ENCODE data around the gene STIM2.

- no peak for TF ChIP-seq EZH2 (optimal IDR thresholded peaks at IDR 0.05; ENCODE audit: low read depth, low read length)
- no peak for TF ChIP-seq CTCF (IDR thresholded peaks at IDR 0.05; ENCODE audit: low read length)
- TF ChIP-seq EZH2phosphoT487 (IDR thresholded peaks at IDR 0.05; ENCODE audit: low read length) = no peak
These were observed 18.3 kb downstream of the STIM2 start for GRCh38 chr4:26878794-26879391.

All from MM.1S (cell line).